Measurements from ENCODE around the gene TRIM65.

Gene TRIM65

GRCh38 chr17:75927286-75927922 lies 30.7 kb upstream of the TRIM65 start:
- no peak overlapping the region for H3K9ac ChIP-seq (ENCODE audit: low read depth, low read length)
- WGBS, result 85% methylated on average over 6 of the region's 6 CpGs

DNA sequence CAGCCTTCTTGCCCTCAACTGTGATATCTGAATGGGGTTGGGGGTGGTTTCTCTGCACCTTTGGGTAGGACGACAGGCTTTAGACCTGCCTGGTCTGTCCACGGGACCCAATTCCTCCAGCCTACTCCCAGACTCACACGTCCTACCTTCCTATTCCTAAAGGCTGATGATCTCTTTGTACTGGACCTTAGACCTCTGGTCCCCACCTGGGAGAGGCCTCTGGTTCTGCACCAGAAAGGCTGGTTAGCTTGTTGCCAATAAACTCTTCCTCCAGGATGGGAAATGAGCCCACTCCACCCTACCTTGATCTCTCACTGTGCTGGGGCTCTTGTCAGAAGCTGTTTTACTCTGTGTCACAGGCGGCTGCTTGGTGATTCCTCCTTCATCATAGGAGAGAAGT lies 29.7 kb upstream of the TRIM65 start:
- no peak overlapping the region for H3K9ac ChIP-seq (ENCODE audit: low read depth, low read length)
- H3K9me3 ChIP-seq (ENCODE audit: insufficient read depth, low read depth, low read length), result no peaks in the 10 kb centered on the region
- WGBS, result 95% methylated on average over 4 of the region's 4 CpGs
- no peaks in the 10 kb centered on the region for H3K4me1 ChIP-seq (ENCODE audit: insufficient read depth, low read length)
- no peak overlapping the region for H3K4me3 ChIP-seq (ENCODE audit: low read length)
- H3K27ac ChIP-seq (ENCODE audit: low read depth, low read length), result no peak overlapping the region
- H3K36me3 ChIP-seq (ENCODE audit: insufficient read depth, low read length), result 0 out of 2 replicates have a peak, but pooled peaks cover 11% of the 10 kb centered on the region
- H3K27me3 ChIP-seq (ENCODE audit: insufficient read depth, low read length), result no peaks in the 10 kb centered on the region

More at GRCh38 chr17:75927286-75927922, 30.7 kb upstream of the TRIM65 start:
- H3K4me3 ChIP-seq (ENCODE audit: low read length), result no peak overlapping the region
- H3K27me3 ChIP-seq (ENCODE audit: insufficient read depth, low read length), result no peaks in the 10 kb centered on the region
- no peaks in the 10 kb centered on the region for H3K9me3 ChIP-seq (ENCODE audit: insufficient read depth, low read depth, low read length)
- peaks cover 11% of the 10 kb centered on the region; the same call in 1 of the 2 replicates for H3K36me3 ChIP-seq (ENCODE audit: insufficient read depth, low read length)
- H3K4me1 ChIP-seq (ENCODE audit: insufficient read depth, low read length), result no peaks in the 10 kb centered on the region
- H3K27ac ChIP-seq (ENCODE audit: low read depth, low read length), result no peak overlapping the region

- H3K9me3 ChIP-seq (ENCODE audit: insufficient read depth, low read depth, low read length), result no peaks in the 10 kb centered on the region
- WGBS, result 95% methylated on average over 15 of the region's 15 CpGs
- no peaks in the 10 kb centered on the region for H3K4me1 ChIP-seq (ENCODE audit: insufficient read depth, low read length)
- H3K27ac ChIP-seq (ENCODE audit: low read depth, low read length), result no peak overlapping the region
- no peaks in the 10 kb centered on the region for H3K27me3 ChIP-seq (ENCODE audit: insufficient read depth, low read length)
- H3K9ac ChIP-seq (ENCODE audit: low read depth, low read length), result no peak overlapping the region
- no peak overlapping the region for H3K4me3 ChIP-seq (ENCODE audit: low read length)
- 0 out of 2 replicates have a peak, but pooled peaks cover 11% of the 10 kb centered on the region for H3K36me3 ChIP-seq (ENCODE audit: insufficient read depth, low read length)
Observed at GRCh38 chr17:75925912-75926311, 29.2 kb upstream of the TRIM65 start.

DNA sequence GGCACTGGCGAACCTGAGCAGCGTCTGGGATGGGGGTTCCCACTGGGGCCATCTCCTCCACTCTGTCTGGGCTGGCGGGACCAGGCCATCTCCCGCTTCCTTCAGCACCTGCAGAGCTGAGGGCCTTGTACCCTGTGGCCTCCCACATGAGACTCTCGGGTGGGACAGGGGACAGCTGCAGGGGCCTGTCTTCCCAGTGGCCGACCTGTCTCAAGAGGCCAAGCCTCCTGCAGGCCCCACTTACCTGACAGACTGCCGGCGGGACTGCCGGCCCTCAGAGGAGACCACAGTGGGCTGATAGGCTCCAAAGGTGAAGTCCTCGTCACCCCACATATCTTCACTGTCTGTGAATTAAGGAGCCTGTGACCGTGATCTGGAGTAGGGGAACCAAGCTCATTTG lies 28.4 kb upstream of the TRIM65 start:
- Histone ChIP-seq H3K27ac (ENCODE audit: low read depth, low read length) (no peak overlapping the region), H3K9me3 (ENCODE audit: insufficient read depth, low read depth, low read length) (no peaks in the 10 kb centered on the region), H3K4me3 (ENCODE audit: low read length) (no peak overlapping the region), H3K9ac (ENCODE audit: low read depth, low read length) (no peak overlapping the region), H3K27me3 (ENCODE audit: insufficient read depth, low read length) (no peaks in the 10 kb centered on the region), H3K4me1 (ENCODE audit: insufficient read depth, low read length) (no peaks in the 10 kb centered on the region), H3K36me3 (ENCODE audit: insufficient read depth, low read length) (0 out of 2 replicates have a peak, but pooled peaks cover 11% of the 10 kb centered on the region)
- 96% methylated on average over 11 of the region's 11 CpGs for WGBS

- H3K27ac ChIP-seq (ENCODE audit: low read depth, low read length), result no peak overlapping the region
- no peaks in the 10 kb centered on the region for H3K27me3 ChIP-seq (ENCODE audit: insufficient read depth, low read length)
- H3K4me3 ChIP-seq (ENCODE audit: low read length), result no peak overlapping the region
- H3K9ac ChIP-seq (ENCODE audit: low read depth, low read length), result peak overlapping the region; percentile 9; the same call in 1 of the 2 replicates
- H3K4me1 ChIP-seq (ENCODE audit: insufficient read depth, low read length), result no peaks in the 10 kb centered on the region
- WGBS, result 93% methylated on average over 19 of the region's 19 CpGs
- H3K9me3 ChIP-seq (ENCODE audit: insufficient read depth, low read depth, low read length), result no peaks in the 10 kb centered on the region
- 0 out of 2 replicates have a peak, but pooled peaks cover 11% of the 10 kb centered on the region for H3K36me3 ChIP-seq (ENCODE audit: insufficient read depth, low read length)
Observed at GRCh38 chr17:75922963-75923874, 26.5 kb upstream of the TRIM65 start.

DNA sequence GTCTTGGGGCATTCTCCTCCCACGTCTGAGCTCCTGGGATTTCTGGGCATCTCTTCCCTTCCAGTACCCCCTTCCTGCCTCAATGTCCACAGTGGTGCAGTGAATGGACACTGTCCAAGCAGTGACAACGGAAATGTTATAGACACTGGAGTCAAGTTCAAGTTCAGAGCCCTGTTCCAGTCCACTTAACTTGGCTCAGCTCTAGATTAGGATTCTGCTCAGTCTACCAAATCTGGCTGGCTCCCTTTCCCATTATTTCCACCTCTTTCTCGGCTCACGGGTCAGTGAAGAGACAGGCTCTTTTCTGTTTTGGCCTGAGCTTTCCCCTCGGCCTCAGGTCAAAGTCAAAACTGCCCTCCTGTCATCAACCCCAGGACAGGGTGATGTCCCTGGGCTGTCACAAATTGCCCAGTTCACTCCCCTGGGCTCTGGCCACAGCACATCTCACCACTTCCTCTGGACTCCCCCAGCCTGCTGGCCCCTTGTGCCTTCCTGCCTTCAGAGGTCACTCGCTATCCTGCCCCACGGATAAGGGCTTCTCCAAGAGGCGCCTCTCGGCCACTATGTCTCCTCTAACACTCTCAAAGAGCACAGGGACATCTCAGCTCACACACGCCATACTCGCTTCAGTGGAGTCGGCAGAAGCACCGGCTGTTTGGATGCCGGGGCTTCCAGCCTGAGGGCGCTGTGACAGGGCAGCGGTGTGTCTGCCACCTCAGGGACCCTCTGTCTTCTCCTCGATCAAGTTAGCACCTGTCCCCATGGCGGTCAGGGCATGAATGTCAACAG lies 25.6 kb upstream of the TRIM65 start:
- no peak overlapping the region for H3K4me3 ChIP-seq (ENCODE audit: low read length)
- H3K9ac ChIP-seq (ENCODE audit: low read depth, low read length), result no peak overlapping the region; the same call in 1 of the 2 replicates
- H3K27me3 ChIP-seq (ENCODE audit: insufficient read depth, low read length), result no peaks in the 10 kb centered on the region
- WGBS, result 92% methylated on average over 18 of the region's 18 CpGs
- 0 out of 2 replicates have a peak, but pooled peaks cover 11% of the 10 kb centered on the region for H3K36me3 ChIP-seq (ENCODE audit: insufficient read depth, low read length)
- H3K27ac ChIP-seq (ENCODE audit: low read depth, low read length), result no peak overlapping the region
- no peaks in the 10 kb centered on the region for H3K4me1 ChIP-seq (ENCODE audit: insufficient read depth, low read length)
- H3K9me3 ChIP-seq (ENCODE audit: insufficient read depth, low read depth, low read length), result no peaks in the 10 kb centered on the region

DNA sequence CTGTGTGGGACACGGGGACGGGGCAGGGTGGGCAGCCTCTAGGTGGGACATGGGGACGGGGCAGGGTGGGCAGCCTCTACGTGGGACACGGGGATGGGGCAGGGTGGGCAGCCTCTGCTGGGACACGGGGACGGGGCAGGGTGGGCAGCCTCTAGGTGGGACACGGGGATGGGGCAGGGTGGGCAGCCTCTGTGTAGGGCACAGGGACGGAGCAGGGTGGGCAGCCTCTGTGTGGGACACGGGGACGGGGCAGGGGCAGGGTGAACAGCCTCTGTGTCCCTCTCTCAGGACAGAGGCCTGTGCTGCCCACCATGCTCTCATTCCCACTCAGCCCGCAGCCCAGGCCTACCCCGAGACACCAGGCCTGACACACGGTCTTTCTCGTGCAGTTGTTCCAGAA lies 24.8 kb upstream of the TRIM65 start:
- 95% methylated on average over 15 of the region's 15 CpGs for WGBS
- H3K9ac ChIP-seq (ENCODE audit: low read depth, low read length), result no peak overlapping the region
- H3K9me3 ChIP-seq (ENCODE audit: insufficient read depth, low read depth, low read length), result no peaks in the 10 kb centered on the region
- H3K4me3 ChIP-seq (ENCODE audit: low read length), result no peak overlapping the region
- no peak overlapping the region for H3K27ac ChIP-seq (ENCODE audit: low read depth, low read length)
- H3K4me1 ChIP-seq (ENCODE audit: insufficient read depth, low read length), result no peaks in the 10 kb centered on the region
- H3K27me3 ChIP-seq (ENCODE audit: insufficient read depth, low read length), result no peaks in the 10 kb centered on the region
- H3K36me3 ChIP-seq (ENCODE audit: insufficient read depth, low read length), result 0 out of 2 replicates have a peak, but pooled peaks cover 11% of the 10 kb centered on the region

DNA sequence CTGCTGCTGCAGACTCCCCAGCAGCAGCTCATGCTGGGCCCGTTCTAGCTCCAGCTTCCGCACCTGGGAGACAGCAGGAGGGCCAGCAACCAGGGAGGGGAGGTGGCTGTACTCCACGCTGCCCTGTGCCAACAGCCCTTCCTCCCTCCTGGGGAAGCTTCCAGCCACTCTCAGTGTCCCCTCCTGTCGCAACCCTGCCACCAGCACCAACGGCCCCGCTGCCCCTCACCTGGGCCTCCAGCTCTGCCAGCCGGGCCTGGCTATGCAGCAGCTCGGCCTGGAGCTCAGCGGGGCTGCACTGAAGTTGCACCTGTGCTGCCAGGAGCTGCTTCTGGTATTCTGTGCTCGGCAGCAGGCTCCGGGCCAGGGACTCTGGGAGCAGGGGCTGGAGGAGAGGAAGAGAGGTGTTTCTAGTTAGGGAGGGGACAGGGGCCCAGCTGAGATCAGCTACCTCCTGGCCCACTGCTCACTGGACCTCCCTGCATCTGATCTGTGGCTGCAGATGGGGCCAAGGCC lies 23.4 kb upstream of the TRIM65 start:
- no peak overlapping the region for H3K27ac ChIP-seq (ENCODE audit: low read depth, low read length)
- no peaks in the 10 kb centered on the region for H3K27me3 ChIP-seq (ENCODE audit: insufficient read depth, low read length)
- 91% methylated on average over 11 of the region's 11 CpGs for WGBS
- H3K4me3 ChIP-seq (ENCODE audit: low read length), result no peak overlapping the region
- peak overlapping the region; percentile 40; the same call in 1 of the 2 replicates for H3K9ac ChIP-seq (ENCODE audit: low read depth, low read length)
- H3K4me1 ChIP-seq (ENCODE audit: insufficient read depth, low read length), result no peaks in the 10 kb centered on the region
- H3K9me3 ChIP-seq (ENCODE audit: insufficient read depth, low read depth, low read length), result no peaks in the 10 kb centered on the region
- 0 out of 2 replicates have a peak, but pooled peaks cover 8% of the 10 kb centered on the region for H3K36me3 ChIP-seq (ENCODE audit: insufficient read depth, low read length)

DNA sequence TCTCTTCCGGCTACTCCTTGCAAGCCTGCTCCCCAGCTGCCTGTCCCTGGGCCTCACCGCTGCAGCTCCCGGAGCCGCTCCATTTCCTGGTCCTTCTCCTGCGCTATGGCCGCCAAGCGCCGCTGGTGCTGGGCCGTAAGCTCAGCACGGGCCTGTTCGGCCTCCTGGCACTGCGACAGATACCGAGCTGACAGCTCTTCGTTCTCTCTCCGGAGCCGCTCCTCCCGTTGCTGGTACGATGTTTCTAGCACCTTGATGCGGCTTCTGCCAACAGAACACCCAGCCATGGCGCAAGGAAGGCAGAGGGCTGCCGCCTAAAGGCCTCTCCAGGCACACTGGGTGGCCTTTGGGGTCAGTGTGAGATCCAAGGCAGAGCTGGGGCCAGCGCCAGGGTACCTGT lies 22.9 kb upstream of the TRIM65 start:
- no peak overlapping the region for H3K9ac ChIP-seq (ENCODE audit: low read depth, low read length)
- no peaks in the 10 kb centered on the region for H3K4me1 ChIP-seq (ENCODE audit: insufficient read depth, low read length)
- no peaks in the 10 kb centered on the region for H3K27me3 ChIP-seq (ENCODE audit: insufficient read depth, low read length)
- no peak overlapping the region for H3K4me3 ChIP-seq (ENCODE audit: low read length)
- no peaks in the 10 kb centered on the region for H3K9me3 ChIP-seq (ENCODE audit: insufficient read depth, low read depth, low read length)
- 0 out of 2 replicates have a peak, but pooled peaks cover 6% of the 10 kb centered on the region for H3K36me3 ChIP-seq (ENCODE audit: insufficient read depth, low read length)
- no peak overlapping the region for H3K27ac ChIP-seq (ENCODE audit: low read depth, low read length)
- 97% methylated on average over 22 of the region's 22 CpGs for WGBS

- no peak overlapping the region for H3K27ac ChIP-seq (ENCODE audit: low read depth, low read length)
- H3K4me3 ChIP-seq (ENCODE audit: low read length), result no peak overlapping the region
- no peaks in the 10 kb centered on the region for H3K4me1 ChIP-seq (ENCODE audit: insufficient read depth, low read length)
- H3K27me3 ChIP-seq (ENCODE audit: insufficient read depth, low read length), result no peaks in the 10 kb centered on the region
- 95% methylated on average over 31 of the region's 31 CpGs for WGBS
- H3K9me3 ChIP-seq (ENCODE audit: insufficient read depth, low read depth, low read length), result no peaks in the 10 kb centered on the region
- 0 out of 2 replicates have a peak, but pooled peaks cover 6% of the 10 kb centered on the region for H3K36me3 ChIP-seq (ENCODE audit: insufficient read depth, low read length)
- no peak overlapping the region for H3K9ac ChIP-seq (ENCODE audit: low read depth, low read length)
Observed at GRCh38 chr17:75917917-75918445, 21.2 kb upstream of the TRIM65 start.
